GM18861 (cell line): ENCODE measurements around the gene TM2D3.
A peak's percentile ranks its signal among the peaks of the same experiment; 100 is the strongest.
"Not testable (repeated sequence)": the region's sequence is repeated elsewhere in the genome, so short reads cannot be mapped to it uniquely, and the experiment has no call there.

Source experiments
- ATAC-seq: cut with Tn5 transposase; IDR thresholded peaks from one replicate; pipeline ENCODE4 v1.9.1; 2021; ENCODE audit not compliant: unreplicated experiment

TM2D3 gene

GRCh38 chr15:101657968-101658784, 6.0 kb upstream of the TM2D3 start:
- ATAC-seq, result no peak

GRCh38 chr15:101657171-101657570, 5.0 kb upstream of the TM2D3 start:
- no peak for ATAC-seq

GRCh38 chr15:101654624-101655337, 2.6 kb upstream of the TM2D3 start:
- not testable (repeated sequence) for ATAC-seq

- no peak for ATAC-seq
These were observed 2.0 kb upstream of the TM2D3 start for GRCh38 chr15:101654171-101654570.

- no peak for ATAC-seq
These were observed 727 bp upstream of the TM2D3 start for GRCh38 chr15:101652786-101653430.

- no peak for ATAC-seq
These were observed 555 bp downstream of the TM2D3 start for GRCh38 chr15:101651554-101652097.

- no peak for ATAC-seq
These were observed 2.0 kb downstream of the TM2D3 start for GRCh38 chr15:101650145-101650544.

GRCh38 chr15:101648356-101648755, 3.8 kb downstream of the TM2D3 start:
- ATAC-seq, result no peak

GRCh38 chr15:101647251-101647650, 4.9 kb downstream of the TM2D3 start:
- no peak for ATAC-seq

- ATAC-seq, result no peak
These were observed 5.5 kb downstream of the TM2D3 start for GRCh38 chr15:101646672-101647071.

GRCh38 chr15:101642361-101642760, 9.8 kb downstream of the TM2D3 start:
- no peak for ATAC-seq

GRCh38 chr15:101641894-101642293, 10.3 kb downstream of the TM2D3 start:
- ATAC-seq, result peak; percentile 53

- no peak for ATAC-seq
These were observed 10.9 kb downstream of the TM2D3 start for GRCh38 chr15:101641129-101641764.

GRCh38 chr15:101639667-101640066, 12.5 kb downstream of the TM2D3 start:
- no peak for ATAC-seq

GRCh38 chr15:101637919-101638318, 14.3 kb downstream of the TM2D3 start:
- no peak for ATAC-seq

GRCh38 chr15:101637516-101637915, 14.7 kb downstream of the TM2D3 start:
- ATAC-seq, result no peak

- no peak for ATAC-seq
These were observed 15.1 kb downstream of the TM2D3 start for GRCh38 chr15:101637038-101637437.

- no peak for ATAC-seq
These were observed 16.0 kb downstream of the TM2D3 start for GRCh38 chr15:101635944-101636727.

GRCh38 chr15:101633356-101633755, 18.8 kb downstream of the TM2D3 start:
- no peak for ATAC-seq

- ATAC-seq, result not testable (repeated sequence)
These were observed 25.5 kb downstream of the TM2D3 start for GRCh38 chr15:101626729-101627128.
